ENCODE measurements around the gene CYBRD1. TPM values are rescaled to one million over a fixed set of nuclear protein-coding genes. Genes with fewer than 3 reads are reported as not detected.

The CYBRD1 gene
- total RNA-seq, 2 donors from 2014 or later, result 67.9 to 130 TPM

- H3K9me3 ChIP-seq, result no peaks in the 10 kb centered on the region
- H3K36me3 ChIP-seq, result no peaks in the 10 kb centered on the region
- WGBS, result 98% methylated on average over 1 of the region's 1 CpG
- H3K27me3 ChIP-seq (replicated peaks; ENCODE audit: insufficient read depth), result no peaks in the 10 kb centered on the region
- TF ChIP-seq POLR2A (IDR thresholded peaks at IDR 0.05) (no peak), POLR2AphosphoS5 (IDR thresholded peaks at IDR 0.05) (no peak), CTCF (IDR thresholded peaks at IDR 0.05) (no peak)
- H3K27ac ChIP-seq, result no peak overlapping the region
- no peaks in the 10 kb centered on the region for H3K4me1 ChIP-seq (replicated peaks)
- no peak overlapping the region for H3K4me3 ChIP-seq
- intact Hi-C loops (cut with DNase I), result no loop called here
- DNase-seq (ENCODE audit: low spot score), result no peak
Measured at GRCh38 chr2:171545086-171545485, 22.8 kb downstream of the CYBRD1 start.

- no peak overlapping the region for H3K27ac ChIP-seq
- TF ChIP-seq CTCF (IDR thresholded peaks at IDR 0.05) (no peak), POLR2A (IDR thresholded peaks at IDR 0.05) (no peak), POLR2AphosphoS5 (IDR thresholded peaks at IDR 0.05) (no peak)
- DNase-seq (ENCODE audit: low spot score), result no peak
Measured at GRCh38 chr2:171547256-171547655, 25.0 kb downstream of the CYBRD1 start.

GRCh38 chr2:171547720-171548119 lies 25.4 kb downstream of the CYBRD1 start:
- no peak for DNase-seq (ENCODE audit: low spot score)
- H3K27ac ChIP-seq, result no peak overlapping the region
- no peak for TF ChIP-seq POLR2A (IDR thresholded peaks at IDR 0.05)
- no peak for TF ChIP-seq POLR2AphosphoS5 (IDR thresholded peaks at IDR 0.05)
- TF ChIP-seq CTCF (IDR thresholded peaks at IDR 0.05), result no peak
- WGBS, result 91% methylated on average over 2 of the region's 2 CpGs
- H3K27me3 ChIP-seq (replicated peaks; ENCODE audit: insufficient read depth), result no peaks in the 10 kb centered on the region
- H3K4me3 ChIP-seq, result no peak overlapping the region
- no peaks in the 10 kb centered on the region for H3K36me3 ChIP-seq
- intact Hi-C loops (cut with DNase I), result no loop called here
- H3K9me3 ChIP-seq, result no peaks in the 10 kb centered on the region
- no peaks in the 10 kb centered on the region for H3K4me1 ChIP-seq (replicated peaks)

More at GRCh38 chr2:171547256-171547655, 25.0 kb downstream of the CYBRD1 start:
- Histone ChIP-seq H3K4me1 (replicated peaks) (no peaks in the 10 kb centered on the region), H3K36me3 (no peaks in the 10 kb centered on the region), H3K27me3 (replicated peaks; ENCODE audit: insufficient read depth) (no peaks in the 10 kb centered on the region), H3K9me3 (no peaks in the 10 kb centered on the region), H3K4me3 (no peak overlapping the region)
- intact Hi-C loops (cut with DNase I), result no loop called here

- no peaks in the 10 kb centered on the region for H3K36me3 ChIP-seq
- no peaks in the 10 kb centered on the region for H3K4me1 ChIP-seq (replicated peaks)
- H3K9me3 ChIP-seq, result no peaks in the 10 kb centered on the region
- H3K27ac ChIP-seq, result no peak overlapping the region
- DNase-seq (ENCODE audit: low spot score), result no peak
- H3K27me3 ChIP-seq (replicated peaks; ENCODE audit: insufficient read depth), result no peaks in the 10 kb centered on the region
- TF ChIP-seq POLR2A (IDR thresholded peaks at IDR 0.05) (no peak), POLR2AphosphoS5 (IDR thresholded peaks at IDR 0.05) (no peak)
- no peak overlapping the region for H3K4me3 ChIP-seq
- intact Hi-C loops (cut with DNase I), result no loop called here
Measured at GRCh38 chr2:171550613-171551012, 28.3 kb downstream of the CYBRD1 start.

GRCh38 chr2:171551836-171552235 lies 29.6 kb downstream of the CYBRD1 start:
- no peak for TF ChIP-seq CTCF (IDR thresholded peaks at IDR 0.05)
- no peak for TF ChIP-seq POLR2AphosphoS5 (IDR thresholded peaks at IDR 0.05)
- TF ChIP-seq POLR2A (IDR thresholded peaks at IDR 0.05), result no peak
- Histone ChIP-seq H3K4me1 (replicated peaks) (no peaks in the 10 kb centered on the region), H3K4me3 (no peak overlapping the region), H3K36me3 (no peaks in the 10 kb centered on the region), H3K9me3 (no peaks in the 10 kb centered on the region), H3K27me3 (replicated peaks; ENCODE audit: insufficient read depth) (no peaks in the 10 kb centered on the region), H3K27ac (no peak overlapping the region)
- DNase-seq (ENCODE audit: low spot score), result no peak
- intact Hi-C loops (cut with DNase I), result no loop called here
